Left renal cortex interstitium (tissue), 4 donors: Measurements from ENCODE around the gene RPS6KA1. TPM values are rescaled to one million over a fixed set of nuclear protein-coding genes. Genes with fewer than 3 reads are reported as not detected.
"Not testable (repeated sequence)": the region's sequence is repeated elsewhere in the genome, so short reads cannot be mapped to it uniquely, and the experiment has no call there.

ENCODE experiments used
- DNase-seq, 4 donors: peaks; one replicate each; pipeline ENCODE4 v3.0.0-alpha.2; 2013; ENCODE audit warnings: low read depth in 4 of 4, low spot score in 2 of 4, missing footprints in 1 of 4
- polyA plus RNA-seq, 4 donors: library from polyadenylated mRNA; unstranded; fragments of 120-200 nt; gene quantifications; one replicate each; pipeline ENCODE4 v1.2.1, GENCODE V29; 2013; ENCODE audit not compliant: insufficient read length in 4 of 4

Gene RPS6KA1
- polyA plus RNA-seq, 4 donors, result 20.3 to 30.2 (median 21.8) TPM

- DNase-seq, result no peak
Measured at GRCh38 chr1:26585471-26585870, 55.9 kb downstream of the RPS6KA1 start.

GRCh38 chr1:26593385-26593784 is 63.8 kb downstream of the RPS6KA1 start:
- DNase-seq, result no peak

GRCh38 chr1:26594593-26594992 is 65.0 kb downstream of the RPS6KA1 start:
- DNase-seq, result not testable (repeated sequence)

GRCh38 chr1:26597629-26598039 is 68.1 kb downstream of the RPS6KA1 start:
- peak in 2 of 4 donors; percentile 29 to 52 for DNase-seq

GRCh38 chr1:26598890-26599289 is 69.3 kb downstream of the RPS6KA1 start:
- no peak for DNase-seq

- peak in 2 of 4 donors; percentile 61 to 65 for DNase-seq
Measured at GRCh38 chr1:26602378-26602959, 72.9 kb downstream of the RPS6KA1 start.

GRCh38 chr1:26603856-26604255 is 74.3 kb downstream of the RPS6KA1 start:
- no peak for DNase-seq

- no peak for DNase-seq
Measured at GRCh38 chr1:26607186-26607585, 77.6 kb downstream of the RPS6KA1 start.

GRCh38 chr1:26608895-26609294 is 79.3 kb downstream of the RPS6KA1 start:
- no peak for DNase-seq

GRCh38 chr1:26610781-26611180 is 81.2 kb downstream of the RPS6KA1 start:
- DNase-seq, result no peak

GRCh38 chr1:26612627-26613026 is 83.1 kb downstream of the RPS6KA1 start:
- DNase-seq, result not testable (repeated sequence)

GRCh38 chr1:26614655-26615411 is 85.3 kb downstream of the RPS6KA1 start:
- DNase-seq, result no peak

GRCh38 chr1:26616881-26617280 is 87.3 kb downstream of the RPS6KA1 start:
- DNase-seq, result no peak

- no peak for DNase-seq
Measured at GRCh38 chr1:26618561-26618960, 89.0 kb downstream of the RPS6KA1 start.

Other genes with a start within 250 kb of the RPS6KA1 start
- 100 to 1,000 TPM in 2 of 4 donors, 10 to 100 TPM in 2; 85.5 to 114 (median 100) TPM for gene SH3BGRL3, start 249.7 kb upstream of the RPS6KA1 start, polyA plus RNA-seq
- 10 to 100 TPM; 30.4 to 58.2 (median 44.6) TPM for gene UBXN11, start 223.1 kb upstream of the RPS6KA1 start, polyA plus RNA-seq
- 1 to 10 TPM; 1.7 to 9.6 (median 5.3) TPM for gene CD52, start 211.8 kb upstream of the RPS6KA1 start, polyA plus RNA-seq
- gene CRYBG2, start 175.6 kb upstream of the RPS6KA1 start, polyA plus RNA-seq, result 1 to 10 TPM in 1 of 4 donors, under 1 TPM in 3; 0.44 to 1.1 (median 0.79) TPM
- under 1 TPM in 1 of 4 donors, not detected in 3; 0.14 TPM for gene ZNF683, start 157.0 kb upstream of the RPS6KA1 start, polyA plus RNA-seq
- under 1 TPM; 0.04 to 0.14 (median 0.08) TPM for gene LIN28A, start 118.9 kb upstream of the RPS6KA1 start, polyA plus RNA-seq
- gene DHDDS, start 97.4 kb upstream of the RPS6KA1 start, polyA plus RNA-seq, result 10 to 100 TPM; 29.6 to 43.2 (median 39.2) TPM
- 1,000 to 10,000 TPM; 1,053 to 1,182 (median 1,119) TPM for gene HMGN2, start 57.3 kb upstream of the RPS6KA1 start, polyA plus RNA-seq
- gene ARID1A, start 166.3 kb downstream of the RPS6KA1 start, polyA plus RNA-seq, result 100 to 1,000 TPM in 2 of 4 donors, 10 to 100 TPM in 2; 79.0 to 142 (median 92.1) TPM